C1 segment of cervical spinal cord (tissue), 14 donors: Measurements from ENCODE around the gene AMY1A.
"Not testable (repeated sequence)": the region's sequence is repeated elsewhere in the genome, so short reads cannot be mapped to it uniquely, and the experiment has no call there.

Source experiments
- DNase-seq, 14 donors: peaks; one replicate each; lab custom pipeline; 2025; lab: John Stamatoyannopoulos, UW

The AMY1A gene

GRCh38 chr1:103655460-103655859, at the start of gene AMY1A:
Gene AMY1A, plus strand, starts transcription at chr1:103655760. Its CDS starts 571 bp downstream, at chr1:103656331.
- not testable (repeated sequence) for DNase-seq

- DNase-seq = no peak
Measured at GRCh38 chr1:103616362-103616761, 39.2 kb upstream of the AMY1A start.

- not testable (repeated sequence) for DNase-seq
Measured at GRCh38 chr1:103616994-103617477, 38.5 kb upstream of the AMY1A start, which contains the start of gene AMY2A. Gene AMY2A, plus strand, starts transcription at chr1:103617427. Its CDS starts 14 bp downstream, at chr1:103617441.

GRCh38 chr1:103627436-103627835, 28.1 kb upstream of the AMY1A start:
- DNase-seq = not testable (repeated sequence)

GRCh38 chr1:103641194-103641593, 14.4 kb upstream of the AMY1A start:
- not testable (repeated sequence) for DNase-seq

- DNase-seq = not testable (repeated sequence)
Measured at GRCh38 chr1:103643908-103644307, 11.7 kb upstream of the AMY1A start.

GRCh38 chr1:103650305-103650704, 5.3 kb upstream of the AMY1A start:
- DNase-seq = not testable (repeated sequence)

- not testable (repeated sequence) for DNase-seq
Measured at GRCh38 chr1:103650889-103651288, 4.7 kb upstream of the AMY1A start.

- not testable (repeated sequence) for DNase-seq
Measured at GRCh38 chr1:103654133-103654532, 1.4 kb upstream of the AMY1A start.

- not testable (repeated sequence) for DNase-seq
Measured at GRCh38 chr1:103676335-103676734, 20.8 kb downstream of the AMY1A start.

- not testable (repeated sequence) for DNase-seq
Measured at GRCh38 chr1:103696110-103696509, 40.5 kb downstream of the AMY1A start, which contains the start of gene AMY1B. Gene AMY1B, minus strand, starts transcription at chr1:103696210. Its CDS starts 571 bp downstream, at chr1:103695639.

GRCh38 chr1:103697430-103697829, 41.9 kb downstream of the AMY1A start:
- not testable (repeated sequence) for DNase-seq

- not testable (repeated sequence) for DNase-seq
Measured at GRCh38 chr1:103700669-103701068, 45.1 kb downstream of the AMY1A start.

- not testable (repeated sequence) for DNase-seq
Measured at GRCh38 chr1:103701256-103701655, 45.7 kb downstream of the AMY1A start.

GRCh38 chr1:103707670-103708069, 52.1 kb downstream of the AMY1A start:
- not testable (repeated sequence) for DNase-seq

GRCh38 chr1:103710381-103710780, 54.8 kb downstream of the AMY1A start:
- not testable (repeated sequence) for DNase-seq
